GM15510 (cell line): ENCODE data around the gene ERCC6L2.

ENCODE experiments used
- POLR2A ChIP-seq: IDR thresholded peaks from 3 replicates; pipeline ENCODE4 v1.6.1; 2011; ENCODE audit warnings: borderline replicate concordance; ENCODE audit not compliant: insufficient read length; ENCODE audit errors: extremely low read depth

Gene ERCC6L2

GRCh38 chr9:95880021-95880690, 4.7 kb downstream of the ERCC6L2 start:
- no peak for TF ChIP-seq POLR2A

- no peak for TF ChIP-seq POLR2A
Measured at GRCh38 chr9:95887926-95888497, 12.5 kb downstream of the ERCC6L2 start.

GRCh38 chr9:95890594-95890993, 15.1 kb downstream of the ERCC6L2 start:
- no peak for TF ChIP-seq POLR2A

GRCh38 chr9:95891067-95891671, 15.7 kb downstream of the ERCC6L2 start:
- TF ChIP-seq POLR2A: no peak

- TF ChIP-seq POLR2A: no peak
Measured at GRCh38 chr9:95892690-95893089, 17.2 kb downstream of the ERCC6L2 start.

GRCh38 chr9:95896580-95896979, 21.1 kb downstream of the ERCC6L2 start:
- TF ChIP-seq POLR2A: no peak

GRCh38 chr9:95901506-95901905, 26.0 kb downstream of the ERCC6L2 start:
- TF ChIP-seq POLR2A: no peak

- no peak for TF ChIP-seq POLR2A
Measured at GRCh38 chr9:95903398-95903797, 27.9 kb downstream of the ERCC6L2 start.

GRCh38 chr9:95907794-95908193, 32.3 kb downstream of the ERCC6L2 start:
- TF ChIP-seq POLR2A: no peak

- TF ChIP-seq POLR2A: no peak
Measured at GRCh38 chr9:95910023-95910707, 34.7 kb downstream of the ERCC6L2 start.

- TF ChIP-seq POLR2A: no peak
Measured at GRCh38 chr9:95910770-95911340, 35.4 kb downstream of the ERCC6L2 start.

- no peak for TF ChIP-seq POLR2A
Measured at GRCh38 chr9:95912773-95913172, 37.3 kb downstream of the ERCC6L2 start.

GRCh38 chr9:95920017-95920416, 44.5 kb downstream of the ERCC6L2 start:
- TF ChIP-seq POLR2A: no peak

GRCh38 chr9:95923794-95924193, 48.3 kb downstream of the ERCC6L2 start:
- no peak for TF ChIP-seq POLR2A

GRCh38 chr9:95924987-95925386, 49.5 kb downstream of the ERCC6L2 start:
- TF ChIP-seq POLR2A: no peak

- TF ChIP-seq POLR2A: no peak
Measured at GRCh38 chr9:95927271-95928004, 51.9 kb downstream of the ERCC6L2 start.

- no peak for TF ChIP-seq POLR2A
Measured at GRCh38 chr9:95930277-95930676, 54.8 kb downstream of the ERCC6L2 start.
